ENCODE data around the gene PTDSS2. TPM values are rescaled to one million over a fixed set of nuclear protein-coding genes. Genes with fewer than 3 reads are reported as not detected.

Gene PTDSS2
- total and polyA plus RNA-seq, 4 donors = 5.1 to 15.6 (median 10.2) TPM

GRCh38 chr11:418343-419247, 31.5 kb upstream of the PTDSS2 start:
- WGBS = 94% methylated on average over 30 of the region's 30 CpGs
- Histone ChIP-seq H3K27ac (ENCODE audit: low read depth in 1 of 2, low read length in 2 of 2) (no peak overlapping the region), H3K4me1 (ENCODE audit: control insufficient read depth in 4 of 4, insufficient read depth in 4 of 4, low read length in 3 of 4) (peaks cover 7 to 38% (median 21%) of the 10 kb centered on the region in 4 donors), H3K36me3 (ENCODE audit: control insufficient read depth in 4 of 4, insufficient read depth in 3 of 4, low read depth in 1 of 4, low read length in 3 of 4) (no peaks in the 10 kb centered on the region), H3K9me3 (ENCODE audit: control insufficient read depth in 4 of 4, low read length in 3 of 4) (no peaks in the 10 kb centered on the region), H3K27me3 (ENCODE audit: control insufficient read depth in 4 of 4, insufficient read depth in 4 of 4, low read length in 3 of 4) (no peaks in the 10 kb centered on the region), H3K4me3 (ENCODE audit: low read depth in 1 of 3, low read length in 3 of 3) (no peak overlapping the region), H3K9ac (ENCODE audit: low read depth in 1 of 2, low read length in 2 of 2) (no peak overlapping the region)
- TF ChIP-seq EGR1 (IDR thresholded peaks at IDR 0.05; ENCODE audit: low read depth in 2 of 2) (no peak), SP1 (IDR thresholded peaks at IDR 0.05) (no peak), ZBTB33 (IDR thresholded peaks at IDR 0.05) (no peak), CTCF (IDR thresholded peaks at IDR 0.05; ENCODE audit: low read depth, low read length, missing input control) (no peak), RXRA (IDR thresholded peaks at IDR 0.05) (no peak), REST (IDR thresholded peaks at IDR 0.05) (no peak), FOXA2 (IDR thresholded peaks at IDR 0.05) (no peak), FOXA1 (IDR thresholded peaks at IDR 0.05) (no peak), JUND (IDR thresholded peaks at IDR 0.05) (no peak), RAD21 (IDR thresholded peaks at IDR 0.05) (no peak), HNF4G (IDR thresholded peaks at IDR 0.05) (no peak)
- DNase-seq (ENCODE audit: low spot score) = no peak

- Histone ChIP-seq H3K4me1 (ENCODE audit: control insufficient read depth in 4 of 4, insufficient read depth in 4 of 4, low read length in 3 of 4) (peaks cover 5 to 33% (median 21%) of the 10 kb centered on the region in 4 donors), H3K9me3 (ENCODE audit: control insufficient read depth in 4 of 4, low read length in 3 of 4) (no peaks in the 10 kb centered on the region), H3K9ac (ENCODE audit: low read depth in 1 of 2, low read length in 2 of 2) (no peak overlapping the region), H3K4me3 (ENCODE audit: low read depth in 1 of 3, low read length in 3 of 3) (no peak overlapping the region), H3K27me3 (ENCODE audit: control insufficient read depth in 4 of 4, insufficient read depth in 4 of 4, low read length in 3 of 4) (peaks cover 0 to 2% (median 0%) of the 10 kb centered on the region in 4 donors), H3K36me3 (ENCODE audit: control insufficient read depth in 4 of 4, insufficient read depth in 3 of 4, low read depth in 1 of 4, low read length in 3 of 4) (no peaks in the 10 kb centered on the region), H3K27ac (ENCODE audit: low read depth in 1 of 2, low read length in 2 of 2) (no peak overlapping the region)
- WGBS = 90% methylated on average over 20 of the region's 20 CpGs
- TF ChIP-seq EGR1 (IDR thresholded peaks at IDR 0.05; ENCODE audit: low read depth in 2 of 2) = no peak
- TF ChIP-seq RXRA (IDR thresholded peaks at IDR 0.05) = no peak
- TF ChIP-seq ATF3 (IDR thresholded peaks at IDR 0.05) = no peak
- TF ChIP-seq FOXA1 (IDR thresholded peaks at IDR 0.05) = no peak
- no peak for TF ChIP-seq NR2F2 (IDR thresholded peaks at IDR 0.05)
- TF ChIP-seq SP1 (IDR thresholded peaks at IDR 0.05) = no peak
- no peak for TF ChIP-seq JUND (IDR thresholded peaks at IDR 0.05)
- no peak for TF ChIP-seq MAX (IDR thresholded peaks at IDR 0.05)
- DNase-seq (ENCODE audit: low spot score) = no peak
These were observed 30.7 kb upstream of the PTDSS2 start for GRCh38 chr11:419248-420005.
